K562 (cell line): ENCODE data around the gene ITPA. TPM values are rescaled to one million over a fixed set of nuclear protein-coding genes. Genes with fewer than 3 reads are reported as not detected.

Source experiments
- CBX1 ChIP-seq: sonication (generic); IDR thresholded peaks from 2 replicates; pipeline ENCODE4 v1.6.1; 2016; ENCODE audit warnings: antibody characterized with exemption, low read depth, mild to moderate bottlenecking
- EWSR1 ChIP-seq: fragments of 450-650 bp; IDR thresholded peaks from 2 replicates; pipeline ENCODE4 v1.6.1; 2018; ENCODE audit warnings: borderline replicate concordance, mild to moderate bottlenecking, low read depth, moderate library complexity; ENCODE audit not compliant: partially characterized antibody
- HDGF ChIP-seq: fragments of 450-650 bp; IDR thresholded peaks from 2 replicates; pipeline ENCODE4 v1.6.1; 2016
- IFI16 ChIP-seq: fragments of 250-450 bp; sonication (Bioruptor Pico); IDR thresholded peaks from 2 replicates; pipeline ENCODE4 v2.1.2; 2022; ENCODE audit warnings: mild to moderate bottlenecking, inconsistent platforms
- PREB ChIP-seq: sonication (generic); formaldehyde crosslinking; IDR thresholded peaks from 2 replicates; pipeline ENCODE4 v1.8.1; 2023; ENCODE audit warnings: mild to moderate bottlenecking, missing genetic modification reagents
- RERE ChIP-seq: sonication (generic); formaldehyde crosslinking; IDR thresholded peaks from 2 replicates; pipeline ENCODE4 v1.8.0; 2023; ENCODE audit warnings: missing genetic modification reagents, mild to moderate bottlenecking, borderline replicate concordance
- ZNF175 ChIP-seq: fragments of 200-800 bp; sonication (Bioruptor generic); IDR thresholded peaks from 2 replicates; pipeline ENCODE4 v1.6.1; 2016; ENCODE audit warnings: low read depth, mild to moderate bottlenecking, missing genetic modification characterization, missing compliant biosample characterization
- polyA plus RNA-seq, 8 experiments: library from polyadenylated mRNA; depleted of rRNA in 4 of 8; stranded (reverse) in 5 of 8; unstranded in 3 of 8; fragments of >200 nt; fragmentation: Nextera tagmentation in 2 of 8; fragmentation: Illumina TruSeq in 1 of 8; extraction: Ambion mirVana in 2 of 8; extraction: Trizol in 1 of 8; gene quantifications; 2 replicates each; pipeline versions ENCODE4 v1.2.1 to v1.2.3, GENCODE V29; 2011 to 2014; ENCODE audit warnings: inconsistent platforms in 1 of 8, missing spikeins in 1 of 8
- total RNA-seq, 7 experiments: library from RNA; depleted of rRNA in 6 of 7; stranded (reverse); fragments of >200 nt in 6 of 7; fragmentation: Illumina TruSeq in 2 of 7; extraction: Trizol in 2 of 7; gene quantifications; 2 replicates each; pipeline versions ENCODE4 v1.2.1 to v1.2.3, GENCODE V29; 2011 to 2021; ENCODE audit warnings: low replicate concordance in 1 of 7
- TF ChIP-seq, protein P1 (sequence below): fragments of 450-650 bp; IDR thresholded peaks from 2 replicates; pipeline ENCODE4 v1.6.1; 2016

ITPA gene
- total and polyA plus RNA-seq, 9 of the 15 experiments (the other 6 are each of a cell fraction or from before 2014, with no cell fraction given) = 5.0 to 79.7 (median 36.7) TPM

DNA sequence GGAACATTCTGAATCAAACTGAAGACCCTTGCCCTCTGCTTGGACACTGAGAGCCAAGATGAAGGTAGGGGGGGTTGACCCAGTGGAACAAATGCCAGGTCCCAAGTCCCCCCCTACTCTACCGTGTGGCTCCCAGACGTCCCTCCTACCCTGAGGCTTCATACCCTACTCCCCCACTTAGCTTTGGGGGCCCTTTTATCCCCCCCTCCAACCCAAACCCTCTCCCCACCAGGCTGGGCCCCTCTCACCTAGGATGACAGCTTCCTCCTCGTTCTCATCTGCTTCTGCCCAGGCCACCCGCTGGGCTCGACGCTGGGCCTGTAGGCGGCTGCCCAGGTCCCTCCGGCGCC, 6.4 kb upstream of the ITPA start (continued):
- TF ChIP-seq RERE (CRISPR knock-in tag) = no peak
- TF ChIP-seq ZNF175 (CRISPR knock-in tag) = no peak
- no peak for TF ChIP-seq CBX1
- no peak for TF ChIP-seq EWSR1
- no peak for TF ChIP-seq IFI16 (CRISPR knock-in tag)
- TF ChIP-seq, protein P1, sequence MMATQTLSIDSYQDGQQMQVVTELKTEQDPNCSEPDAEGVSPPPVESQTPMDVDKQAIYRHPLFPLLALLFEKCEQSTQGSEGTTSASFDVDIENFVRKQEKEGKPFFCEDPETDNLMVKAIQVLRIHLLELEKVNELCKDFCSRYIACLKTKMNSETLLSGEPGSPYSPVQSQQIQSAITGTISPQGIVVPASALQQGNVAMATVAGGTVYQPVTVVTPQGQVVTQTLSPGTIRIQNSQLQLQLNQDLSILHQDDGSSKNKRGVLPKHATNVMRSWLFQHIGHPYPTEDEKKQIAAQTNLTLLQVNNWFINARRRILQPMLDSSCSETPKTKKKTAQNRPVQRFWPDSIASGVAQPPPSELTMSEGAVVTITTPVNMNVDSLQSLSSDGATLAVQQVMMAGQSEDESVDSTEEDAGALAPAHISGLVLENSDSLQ = no peak
- no peak for TF ChIP-seq PREB
- no peak for TF ChIP-seq HDGF
